NOMO-1 treated with DMSO at 0.1 percent for 48 hours (cell line): ENCODE data around the gene MFSD1.

ENCODE experiments used
- DNase-seq: peaks from one replicate; lab custom pipeline; 2025; ENCODE audit not compliant: unreplicated experiment; lab: John Stamatoyannopoulos, UW

Gene MFSD1

GRCh38 chr3:158809642-158810041 lies 7.8 kb downstream of the MFSD1 start:
- peak; percentile 95 for DNase-seq

DNA sequence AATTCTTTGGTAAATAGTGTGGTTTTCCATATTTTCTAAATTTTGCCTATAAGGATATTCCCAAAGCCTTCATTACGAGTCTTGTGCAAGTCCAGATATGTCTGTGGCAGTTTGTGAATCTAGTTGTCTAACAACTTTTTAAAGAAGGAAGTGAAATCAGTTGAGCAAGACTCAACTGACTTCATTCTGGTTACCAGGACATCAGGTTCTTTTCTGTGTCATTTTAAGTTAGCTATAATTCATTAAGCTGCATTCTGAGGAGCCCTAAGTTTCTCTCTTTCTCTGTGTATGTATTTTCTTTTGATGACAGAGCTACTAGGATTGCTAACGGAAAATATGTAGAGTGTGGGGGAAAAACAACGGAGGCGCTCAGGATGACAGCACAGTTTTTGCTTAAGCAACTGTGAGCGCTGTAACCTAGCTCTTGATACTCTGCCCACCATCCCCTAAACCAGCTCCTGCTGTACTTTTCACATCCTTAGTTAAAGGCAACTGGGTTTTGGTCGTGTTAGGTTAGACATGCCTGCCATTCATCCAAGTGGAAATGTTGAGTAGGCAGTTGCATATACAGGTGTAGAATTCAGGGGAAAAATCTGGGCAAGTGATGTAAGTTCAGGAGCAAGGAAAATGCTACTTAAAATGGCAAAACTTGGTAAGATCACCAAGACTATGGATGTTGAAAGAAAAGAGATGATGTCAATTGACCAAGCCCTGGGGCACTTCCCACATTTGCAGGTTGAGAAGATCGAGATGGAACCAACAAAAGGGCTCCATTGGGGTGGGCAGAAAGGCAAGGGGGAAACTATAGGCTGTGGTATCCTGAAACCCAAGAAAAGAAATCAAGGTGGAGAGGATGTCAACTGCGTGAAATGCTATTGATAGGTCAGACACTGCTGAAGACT lies 9.2 kb downstream of the MFSD1 start:
- peak; percentile 96 for DNase-seq

DNA sequence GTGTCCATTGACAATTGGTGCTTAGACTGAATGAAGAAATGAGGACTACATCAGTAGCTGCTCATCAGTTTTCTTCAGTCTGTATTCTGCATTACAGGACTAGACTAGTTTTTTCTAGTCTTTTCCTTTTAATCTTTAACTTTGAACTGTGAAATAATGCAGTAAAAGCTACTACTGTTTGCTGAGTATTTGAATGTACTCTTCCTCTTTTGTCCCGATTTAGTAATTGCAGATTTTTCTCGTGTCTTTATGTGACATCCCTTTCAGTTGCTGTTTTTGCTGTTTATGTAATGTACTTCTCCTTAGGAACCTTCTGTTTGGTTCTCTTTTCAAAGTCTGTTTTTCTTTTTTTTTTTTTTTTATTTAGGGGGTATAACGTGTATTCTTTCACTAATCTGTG lies 17.4 kb downstream of the MFSD1 start:
- DNase-seq, result peak; percentile 89

GRCh38 chr3:158820521-158820920 lies 18.7 kb downstream of the MFSD1 start:
- DNase-seq, result no peak

GRCh38 chr3:158821847-158822246 lies 20.0 kb downstream of the MFSD1 start:
- DNase-seq, result no peak

DNA sequence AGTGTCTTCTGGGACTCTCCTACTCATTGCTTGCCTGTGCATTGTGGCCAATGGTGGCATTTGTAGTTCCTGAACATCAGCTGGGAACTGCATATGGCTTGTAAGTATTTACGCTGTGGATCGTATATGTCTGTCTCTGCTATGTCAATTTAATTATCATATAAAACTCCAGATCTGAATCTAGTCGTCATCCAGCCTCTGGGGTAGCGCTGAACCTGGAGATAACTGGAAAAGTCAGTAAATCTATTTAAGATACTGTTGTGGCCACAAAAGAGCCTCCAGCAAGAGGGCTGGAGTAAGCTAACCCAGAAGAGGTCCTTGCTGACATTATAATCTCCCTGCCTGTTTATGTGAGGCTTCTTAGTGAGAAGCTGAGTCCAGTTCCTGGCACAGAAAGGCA lies 21.6 kb downstream of the MFSD1 start:
- DNase-seq, result no peak

DNA sequence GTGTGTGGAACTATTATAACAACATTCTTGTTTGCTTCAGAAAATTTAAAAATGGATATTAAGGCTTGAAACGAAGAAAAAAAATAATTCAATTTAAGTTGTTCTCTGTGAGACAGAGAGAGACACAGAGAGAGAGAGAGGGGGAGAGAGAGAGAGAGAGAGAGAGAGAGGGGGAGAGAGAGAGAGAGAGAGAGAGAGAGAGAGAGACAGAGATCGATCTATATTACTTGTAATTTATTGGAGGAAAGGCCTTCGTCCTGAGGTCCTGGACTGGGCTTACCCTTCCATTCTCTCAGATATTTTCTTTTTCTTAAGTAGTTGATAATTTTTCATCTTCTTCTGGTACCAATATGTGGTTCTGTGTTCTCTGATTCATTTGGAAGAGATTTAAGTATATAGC lies 25.9 kb downstream of the MFSD1 start:
- DNase-seq, result no peak

GRCh38 chr3:158830391-158830790 lies 28.5 kb downstream of the MFSD1 start:
- DNase-seq, result no peak

GRCh38 chr3:158831861-158832260 lies 30.0 kb downstream of the MFSD1 start:
- no peak for DNase-seq

GRCh38 chr3:158835631-158836030 lies 33.8 kb downstream of the MFSD1 start:
- no peak for DNase-seq

DNA sequence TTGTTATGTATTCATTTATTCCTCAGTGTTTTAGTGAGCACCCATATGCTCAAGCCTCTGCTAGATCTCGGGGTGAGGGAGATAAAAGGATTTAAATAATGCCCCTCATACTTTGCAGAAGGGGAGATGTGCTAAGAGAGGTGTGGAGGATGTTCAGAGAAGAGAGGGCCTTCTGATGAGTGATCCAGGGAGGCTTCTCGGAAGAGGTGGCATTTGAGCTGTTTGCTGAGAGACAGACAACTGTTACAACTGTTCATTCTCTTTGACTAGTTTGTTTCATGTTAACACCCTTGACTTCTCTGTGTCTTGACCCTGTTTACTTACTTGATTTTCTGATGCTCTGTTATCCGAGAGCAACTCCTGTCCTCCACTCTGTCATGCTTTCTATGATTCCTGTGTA lies 34.5 kb downstream of the MFSD1 start:
- DNase-seq, result no peak

DNA sequence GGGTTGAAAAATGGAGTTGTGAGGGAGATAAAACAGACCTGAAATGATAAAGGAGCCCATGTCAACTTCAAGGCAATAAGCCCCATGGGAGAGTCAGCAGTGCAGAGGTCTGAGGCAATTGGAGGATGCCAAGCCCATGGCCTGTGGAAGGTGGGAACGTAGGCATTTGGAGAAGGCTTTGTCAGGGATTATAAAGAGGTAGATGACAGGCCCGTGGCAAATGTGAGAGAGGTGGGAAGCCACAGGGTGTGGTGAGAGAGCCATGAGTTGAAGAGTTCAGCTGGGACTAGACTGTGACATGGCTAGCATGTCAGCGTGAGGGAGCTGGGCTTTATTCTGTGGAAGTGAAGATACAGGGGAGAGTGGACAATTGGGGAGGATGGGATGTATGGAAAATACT lies 35.4 kb downstream of the MFSD1 start:
- no peak for DNase-seq

DNA sequence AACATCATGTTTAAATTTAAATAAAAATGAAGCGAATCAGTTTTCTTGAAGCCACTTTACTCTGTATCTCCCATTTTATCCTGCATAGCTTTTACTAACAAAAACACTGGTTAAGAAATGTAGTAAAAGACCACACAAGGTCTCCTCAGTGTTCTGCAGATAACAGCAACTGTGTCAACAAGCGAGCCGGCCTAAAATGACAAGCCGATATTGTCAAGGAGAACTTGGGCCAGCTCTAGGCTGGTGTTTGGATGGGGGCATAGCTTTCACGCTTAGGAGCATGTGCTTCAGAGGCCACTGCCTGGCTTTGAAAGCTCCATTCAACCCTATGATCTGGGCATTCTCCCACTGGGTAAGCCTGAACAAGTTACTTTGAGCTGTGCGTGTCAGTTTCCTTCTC lies 38.1 kb downstream of the MFSD1 start:
- DNase-seq, result no peak

DNA sequence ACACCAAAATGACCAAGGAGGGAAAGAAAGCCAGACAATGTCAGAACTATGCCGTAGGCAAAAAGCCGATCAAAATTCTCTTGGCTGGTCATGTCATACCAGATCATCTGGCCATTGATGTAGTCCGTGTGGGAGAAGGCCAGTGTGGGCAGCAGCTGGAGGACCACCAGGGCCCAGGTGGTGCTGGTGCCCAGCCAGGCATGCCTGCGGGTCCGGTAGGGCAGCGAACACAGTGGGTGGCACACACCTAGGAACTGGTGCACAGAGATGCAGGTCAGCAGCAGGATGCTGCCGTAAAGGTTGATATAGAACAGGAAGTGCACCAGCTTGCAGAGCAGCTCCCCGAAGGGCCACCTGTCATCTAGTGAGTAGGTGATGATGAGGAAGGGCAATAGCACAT lies 39.5 kb downstream of the MFSD1 start:
- no peak for DNase-seq

GRCh38 chr3:158842976-158843375 lies 41.1 kb downstream of the MFSD1 start:
- DNase-seq, result no peak

- peak; percentile 60 for DNase-seq
Observed at GRCh38 chr3:158845765-158846350, 44.0 kb downstream of the MFSD1 start.

DNA sequence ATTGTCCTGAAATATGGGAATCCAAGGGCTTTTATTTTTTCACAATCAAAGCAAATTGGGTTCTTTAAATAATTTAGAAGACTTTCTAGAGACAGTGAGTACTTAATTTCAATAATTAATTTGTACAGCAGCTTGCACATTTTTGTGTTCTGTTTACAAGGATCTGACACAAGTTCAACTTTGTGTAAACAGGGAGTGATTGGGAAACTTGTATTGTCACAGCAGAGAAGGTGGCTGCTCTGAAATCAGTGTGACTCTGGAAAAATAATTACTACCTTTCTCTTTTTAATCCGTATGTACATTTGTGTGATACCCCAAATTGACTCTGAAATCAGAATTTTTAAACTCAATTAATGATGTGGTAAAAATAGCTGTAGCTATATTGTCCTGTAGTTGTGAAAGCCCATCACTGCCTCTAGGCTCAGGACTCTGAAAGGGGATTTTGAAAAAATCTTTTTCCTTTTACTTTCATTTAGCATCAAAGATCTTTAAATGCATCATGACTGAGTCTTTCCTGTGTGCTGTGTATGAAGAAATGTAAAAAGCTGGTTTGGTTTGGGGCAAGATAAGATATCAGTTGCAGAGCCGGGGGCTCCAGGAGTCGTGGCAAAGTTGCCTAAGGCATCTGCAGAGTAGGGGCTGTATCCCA lies 45.1 kb downstream of the MFSD1 start:
- no peak for DNase-seq

DNA sequence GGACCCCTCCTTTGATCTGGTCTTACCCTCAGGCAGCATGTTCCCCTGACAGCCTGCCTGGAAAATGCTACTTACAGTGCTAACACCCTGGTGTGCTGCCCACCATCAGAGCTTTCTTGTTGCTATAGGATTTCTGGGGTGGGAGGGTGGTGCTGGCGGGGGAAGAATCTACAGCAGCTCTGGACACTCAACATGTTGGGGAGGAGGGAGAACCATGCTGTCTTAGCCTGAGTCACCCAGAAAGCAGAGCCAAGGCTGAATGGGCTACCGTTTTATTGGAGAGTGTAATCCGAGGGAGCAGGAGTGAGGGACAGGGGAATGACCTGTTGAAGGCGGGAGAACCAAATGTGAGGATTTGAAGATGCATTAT lies 45.6 kb downstream of the MFSD1 start:
- no peak for DNase-seq

- DNase-seq, result no peak
Observed at GRCh38 chr3:158847885-158848284, 46.0 kb downstream of the MFSD1 start.

DNA sequence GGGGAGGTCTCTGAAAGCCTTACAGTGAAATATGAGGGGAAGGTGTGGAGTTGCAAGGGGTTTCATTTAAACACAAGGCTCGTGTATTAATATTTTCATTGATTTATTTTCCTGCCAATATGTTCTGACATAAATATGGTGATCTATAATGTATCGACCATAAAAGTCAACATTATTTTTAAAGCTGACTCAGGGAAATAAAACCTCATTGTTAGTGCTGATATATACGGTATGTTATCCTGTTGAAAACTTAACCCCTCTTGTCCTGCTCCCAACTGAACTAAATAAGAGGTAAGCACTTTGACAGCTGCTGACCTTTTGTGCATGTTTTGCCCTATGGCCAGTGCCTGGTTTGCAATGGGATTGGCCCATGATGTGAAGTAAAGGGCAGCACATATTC lies 47.9 kb downstream of the MFSD1 start:
- DNase-seq, result no peak

GRCh38 chr3:158859362-158859761 lies 57.5 kb downstream of the MFSD1 start:
- DNase-seq, result no peak

DNA sequence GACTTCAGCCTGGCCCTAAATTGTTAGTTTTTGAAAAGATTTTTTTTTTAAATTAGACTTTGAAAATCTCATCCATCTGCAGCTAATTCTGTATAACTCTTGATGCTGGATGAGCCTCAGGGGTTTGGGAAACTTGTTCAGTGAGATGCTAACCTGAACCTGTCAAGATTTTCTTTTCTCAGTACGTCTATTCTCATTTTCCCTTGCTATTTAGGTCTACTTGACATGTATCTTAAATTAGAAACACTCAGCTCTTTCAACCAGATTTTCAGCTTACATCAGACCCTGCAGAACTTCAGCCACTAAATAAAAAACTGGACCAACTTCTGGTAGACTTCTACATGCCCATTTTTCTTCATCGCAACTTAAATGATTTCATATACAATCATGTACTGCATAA lies 61.4 kb downstream of the MFSD1 start:
- DNase-seq, result no peak
